Measurements from ENCODE around the gene CD79B. TPM values are rescaled to one million over a fixed set of nuclear protein-coding genes. Genes with fewer than 3 reads are reported as not detected.
A peak's percentile ranks its signal among the peaks of the same experiment; 100 is the strongest.
"Not testable (repeated sequence)": the region's sequence is repeated elsewhere in the genome, so short reads cannot be mapped to it uniquely, and the experiment has no call there.

CD79B gene
- total RNA-seq, 1 experiment from 2014 or later: not detected

DNA sequence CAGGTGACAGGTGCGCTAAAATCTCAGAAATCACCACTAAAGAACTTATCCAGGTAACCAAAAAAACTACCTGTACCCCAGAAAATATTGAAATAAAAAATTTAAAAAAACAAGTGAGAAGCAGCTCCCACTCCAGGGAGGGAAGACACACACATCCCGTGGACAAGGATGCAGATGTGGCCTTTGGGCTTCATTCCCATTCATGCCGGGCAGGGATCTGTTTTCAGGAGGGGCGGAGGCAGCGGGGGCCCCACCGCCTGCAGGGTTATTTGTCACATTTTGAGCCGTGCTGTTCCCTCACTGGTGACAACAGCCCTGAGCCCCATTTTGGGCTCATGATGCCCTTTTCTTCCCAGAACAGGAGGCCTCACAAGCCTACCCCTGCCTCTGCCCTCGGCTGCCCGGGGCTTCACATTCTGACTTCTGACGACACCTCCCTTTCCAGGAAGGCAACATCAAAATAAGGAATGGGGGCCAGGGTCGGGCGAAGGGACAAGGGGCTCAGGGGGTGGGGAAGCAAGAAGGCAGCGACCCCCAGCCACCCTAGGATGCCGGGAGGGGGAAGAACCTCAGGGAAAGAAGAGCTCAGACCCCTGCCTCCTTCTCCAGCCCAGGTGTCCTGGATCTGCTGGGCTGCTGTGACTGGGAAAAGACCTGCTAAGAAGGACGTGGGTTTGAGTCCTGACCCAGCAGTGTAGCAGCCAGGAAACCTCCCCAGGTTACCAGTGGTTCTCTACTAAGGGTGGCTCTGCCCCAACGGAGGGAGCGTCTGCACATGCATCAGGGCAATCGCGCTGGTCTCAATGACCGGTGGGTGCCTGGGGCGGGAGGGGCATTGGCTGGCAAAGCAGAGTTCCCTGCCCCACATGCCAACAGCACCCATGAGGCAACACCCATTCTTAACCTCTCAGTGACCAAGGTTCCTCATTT lies 2.3 kb upstream of the CD79B start:
- DNase-seq (ENCODE audit: extremely low read depth, low read depth): no peak

DNA sequence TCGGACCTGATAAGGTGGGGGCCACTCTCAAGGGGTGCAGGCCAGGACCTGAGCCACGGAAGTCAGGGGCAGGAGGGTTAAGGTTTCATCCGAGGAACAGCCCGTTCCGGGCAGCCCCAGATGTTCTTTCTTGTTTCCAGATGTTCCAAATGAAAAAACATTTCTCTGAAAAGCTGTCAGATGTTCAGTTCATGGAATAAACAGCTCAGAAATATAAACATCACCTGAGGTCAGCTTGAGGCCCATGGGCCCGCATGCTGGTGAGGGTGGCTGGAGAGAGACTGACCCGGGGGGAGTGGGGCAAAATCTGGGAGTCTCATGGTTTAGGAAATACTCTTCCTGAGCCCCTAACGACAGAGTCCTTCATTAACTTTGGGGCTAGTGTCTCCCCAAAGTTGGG lies 1.5 kb upstream of the CD79B start:
- DNase-seq (ENCODE audit: extremely low read depth, low read depth): no peak

DNA sequence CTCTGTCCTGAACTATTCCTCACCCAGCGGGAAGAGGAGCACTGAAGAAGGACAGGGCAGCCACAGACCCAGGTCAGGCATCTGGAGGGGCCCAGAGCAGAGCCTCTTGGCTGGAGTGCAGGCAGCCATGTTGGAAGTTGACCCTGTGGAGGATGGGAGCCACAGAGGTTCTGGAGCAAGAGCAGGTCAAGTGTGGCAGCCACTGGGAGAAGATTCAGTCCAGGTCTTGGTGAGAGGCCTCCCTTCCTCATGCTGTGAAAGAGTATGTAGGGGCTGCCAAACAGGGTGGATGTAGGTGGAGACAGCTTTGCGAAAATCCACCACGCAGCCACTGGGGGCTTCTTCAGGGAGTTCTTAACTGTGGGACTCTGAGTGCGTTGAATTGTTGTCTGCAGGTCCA lies 590 bp upstream of the CD79B start:
- DNase-seq (ENCODE audit: extremely low read depth, low read depth): no peak

DNA sequence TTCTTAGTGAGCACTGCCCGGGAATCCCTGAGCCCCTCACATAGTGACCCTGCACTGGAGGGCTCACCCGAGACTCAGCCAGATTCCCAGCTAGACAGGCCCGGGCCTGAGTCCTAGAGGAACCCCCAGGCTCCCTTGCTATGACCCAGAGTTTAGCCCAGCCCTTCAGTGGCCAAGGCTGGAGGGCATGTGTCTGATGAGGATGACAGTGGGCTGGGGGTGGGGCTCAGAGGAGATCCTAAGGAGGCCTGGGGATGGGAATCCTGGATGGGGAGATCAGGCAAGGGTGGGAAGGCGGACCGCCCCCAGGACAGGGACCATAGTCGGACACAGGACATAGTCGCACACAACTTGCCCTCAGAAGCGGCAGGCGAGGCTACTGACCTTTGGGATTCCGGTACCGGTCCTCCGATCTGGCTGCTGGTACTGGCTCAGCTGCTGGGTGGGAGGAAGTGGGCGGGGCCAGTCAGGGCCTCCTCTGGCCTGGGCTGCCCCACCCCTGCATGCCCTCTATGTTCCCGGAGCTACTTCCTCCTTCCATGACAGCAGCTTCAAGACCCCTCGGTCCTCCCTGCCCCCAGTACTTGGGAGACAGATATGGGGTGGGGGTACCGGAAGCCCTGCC lies 1.1 kb downstream of the CD79B start:
- DNase-seq (ENCODE audit: extremely low read depth, low read depth): no peak

DNA sequence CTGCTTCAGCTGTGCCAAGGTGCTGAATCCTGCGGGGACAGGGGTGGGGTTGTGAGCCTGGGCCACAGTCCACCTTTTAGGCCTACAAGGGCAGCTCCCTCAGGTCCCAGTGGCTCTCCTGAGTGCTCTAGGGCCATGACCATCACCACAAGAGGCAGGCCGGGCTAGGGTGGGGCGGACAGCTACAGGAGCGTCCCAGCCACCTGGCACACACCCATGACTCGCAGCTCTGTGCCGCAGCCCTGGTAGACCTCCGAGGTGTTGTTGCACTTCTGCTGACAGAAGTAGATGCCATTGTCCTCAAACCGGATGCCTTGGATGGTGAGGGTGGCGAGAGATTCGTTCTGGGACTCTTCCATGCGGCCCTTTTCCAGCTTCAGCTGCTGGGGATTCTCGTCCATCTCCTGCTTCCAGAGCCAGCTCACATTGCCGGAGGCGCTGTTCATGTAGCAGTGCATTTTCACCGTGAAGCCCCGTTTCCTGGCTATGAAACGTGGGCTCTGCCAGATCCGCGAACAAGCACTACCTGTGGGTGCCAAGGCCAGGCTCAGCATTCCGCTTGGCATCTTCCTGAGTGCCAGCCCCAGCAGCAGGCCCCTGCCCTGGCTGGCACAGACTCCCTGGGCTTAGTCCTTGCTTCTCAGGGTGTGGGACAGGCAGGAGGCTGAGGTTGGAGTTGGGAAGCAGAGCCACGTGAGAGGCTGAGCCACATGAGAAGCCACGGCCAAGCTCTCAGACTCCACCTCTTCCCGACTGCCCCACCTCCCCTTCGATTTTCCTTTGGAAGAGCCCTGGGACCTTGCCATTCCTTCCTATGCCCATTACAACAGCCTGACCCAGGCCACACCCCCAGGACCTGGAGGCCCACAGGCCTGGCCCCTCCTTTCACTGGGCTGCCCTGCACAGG lies 2.0 kb downstream of the CD79B start:
- DNase-seq (ENCODE audit: extremely low read depth, low read depth): no peak

DNA sequence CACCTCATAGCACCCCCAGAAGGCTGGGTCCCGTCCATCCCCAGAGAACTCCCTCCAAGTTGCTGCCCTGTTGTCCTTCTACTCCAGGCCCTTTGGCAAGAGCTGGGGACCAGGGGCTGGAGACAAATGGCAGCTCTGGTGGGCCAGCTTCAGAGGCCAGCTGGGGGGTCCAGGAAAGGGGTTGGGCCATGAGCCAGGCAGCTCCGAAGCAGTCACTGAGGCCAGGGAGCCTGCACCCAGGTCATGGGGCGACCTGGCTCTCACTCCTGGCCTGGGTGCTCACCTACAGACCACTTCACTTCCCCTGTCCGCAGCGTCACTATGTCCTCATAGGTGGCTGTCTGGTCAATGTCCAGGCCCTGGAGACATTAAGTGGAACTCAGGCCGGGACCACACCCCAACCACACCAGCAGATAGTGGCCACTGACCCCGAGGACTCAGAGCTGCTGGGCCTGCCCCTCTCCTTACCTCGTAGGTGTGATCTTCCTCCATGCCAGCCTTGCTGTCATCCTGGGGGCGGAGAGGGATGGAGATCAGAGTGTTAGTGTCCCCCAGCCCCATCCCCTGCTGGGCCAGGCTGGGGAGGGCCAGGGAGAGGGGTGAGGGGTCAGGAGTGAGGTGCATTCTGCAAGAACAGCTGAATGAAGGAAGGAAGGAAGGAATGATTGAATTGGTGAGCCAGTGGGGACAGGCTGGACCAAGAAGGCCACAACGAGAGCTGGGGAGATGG lies 3.0 kb downstream of the CD79B start:
- no peak for DNase-seq (ENCODE audit: extremely low read depth, low read depth)

GRCh38 chr17:63928172-63928666 lies 3.9 kb downstream of the CD79B start:
- DNase-seq (ENCODE audit: extremely low read depth, low read depth): no peak

GRCh38 chr17:63927464-63928171 lies 4.5 kb downstream of the CD79B start:
- DNase-seq (ENCODE audit: extremely low read depth, low read depth): no peak

GRCh38 chr17:63926164-63926563 lies 6.0 kb downstream of the CD79B start:
- DNase-seq (ENCODE audit: extremely low read depth, low read depth): no peak

GRCh38 chr17:63925615-63926014 lies 6.5 kb downstream of the CD79B start:
- no peak for DNase-seq (ENCODE audit: extremely low read depth, low read depth)

GRCh38 chr17:63922402-63922801 lies 9.7 kb downstream of the CD79B start:
- DNase-seq (ENCODE audit: extremely low read depth, low read depth): not testable (repeated sequence)

DNA sequence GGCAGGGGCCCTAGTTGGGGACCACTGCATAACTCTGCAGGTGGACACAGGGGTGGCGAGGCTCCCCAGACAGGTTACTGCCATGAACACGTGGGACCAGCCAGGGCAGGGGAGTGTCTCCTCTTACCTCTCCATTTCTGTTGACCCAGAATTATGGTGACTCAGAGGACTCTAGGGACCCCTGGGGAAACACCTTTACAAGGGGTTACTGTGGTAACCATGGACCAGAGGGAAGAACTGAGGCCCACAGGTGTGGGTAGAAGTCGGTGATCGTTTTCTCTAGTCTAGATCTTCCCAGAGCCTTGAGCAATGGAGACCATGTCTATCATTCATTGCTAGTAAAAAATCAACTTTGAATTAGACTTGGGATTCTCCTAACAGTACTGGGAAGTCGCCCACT lies 11.4 kb downstream of the CD79B start:
- DNase-seq (ENCODE audit: extremely low read depth, low read depth): not testable (repeated sequence)

- not testable (repeated sequence) for DNase-seq (ENCODE audit: extremely low read depth, low read depth)
Measured at GRCh38 chr17:63920050-63920449, 12.1 kb downstream of the CD79B start.

DNA sequence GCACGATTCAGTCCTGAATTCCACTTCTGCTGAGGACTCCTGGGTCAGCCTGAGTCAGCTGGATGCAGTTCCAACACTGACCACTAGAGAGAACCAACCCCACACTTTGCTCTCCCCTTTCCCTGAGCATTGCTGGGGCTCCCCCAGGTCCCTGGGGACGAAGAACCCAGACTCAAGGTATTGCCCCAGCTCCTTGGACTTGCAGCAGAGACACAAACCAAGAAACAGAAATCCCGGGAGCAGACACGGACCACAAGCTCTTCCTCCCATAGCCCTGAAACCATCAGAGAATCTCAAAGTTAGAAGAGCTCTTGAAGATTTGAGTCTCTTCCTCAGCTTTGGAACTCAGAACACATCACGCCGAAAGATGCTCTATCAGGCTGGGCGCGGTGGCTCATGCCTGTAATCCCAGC lies 12.8 kb downstream of the CD79B start:
- peak; percentile 58 for DNase-seq (ENCODE audit: extremely low read depth, low read depth)

GRCh38 chr17:63918789-63919305 lies 13.3 kb downstream of the CD79B start, which contains the start of gene GH1:
TSS of gene GH1 (minus strand) at chr17:63918839. CDS start at chr17:63918776, 63 bp downstream.
- not testable (repeated sequence) for DNase-seq (ENCODE audit: extremely low read depth, low read depth)

GRCh38 chr17:63918305-63918704 lies 13.8 kb downstream of the CD79B start:
- DNase-seq (ENCODE audit: extremely low read depth, low read depth): no peak

DNA sequence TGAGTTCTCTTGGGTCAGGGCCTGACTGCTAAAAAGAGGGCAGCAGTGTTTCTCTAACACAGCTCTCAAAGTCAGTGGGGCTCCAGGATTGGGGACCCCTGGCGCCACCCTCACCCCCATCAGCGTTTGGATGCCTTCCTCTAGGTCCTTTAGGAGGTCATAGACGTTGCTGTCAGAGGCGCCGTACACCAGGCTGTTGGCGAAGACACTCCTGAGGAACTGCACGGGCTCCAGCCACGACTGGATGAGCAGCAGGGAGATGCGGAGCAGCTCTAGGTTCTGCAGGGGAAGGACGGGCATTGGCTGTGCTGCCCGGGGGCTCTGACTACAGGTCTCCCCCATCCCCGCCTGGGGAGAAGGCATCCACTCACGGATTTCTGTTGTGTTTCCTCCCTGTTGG lies 14.5 kb downstream of the CD79B start:
- DNase-seq (ENCODE audit: extremely low read depth, low read depth): no peak

GRCh38 chr17:63917206-63917605 lies 14.9 kb downstream of the CD79B start:
- not testable (repeated sequence) for DNase-seq (ENCODE audit: extremely low read depth, low read depth)

DNA sequence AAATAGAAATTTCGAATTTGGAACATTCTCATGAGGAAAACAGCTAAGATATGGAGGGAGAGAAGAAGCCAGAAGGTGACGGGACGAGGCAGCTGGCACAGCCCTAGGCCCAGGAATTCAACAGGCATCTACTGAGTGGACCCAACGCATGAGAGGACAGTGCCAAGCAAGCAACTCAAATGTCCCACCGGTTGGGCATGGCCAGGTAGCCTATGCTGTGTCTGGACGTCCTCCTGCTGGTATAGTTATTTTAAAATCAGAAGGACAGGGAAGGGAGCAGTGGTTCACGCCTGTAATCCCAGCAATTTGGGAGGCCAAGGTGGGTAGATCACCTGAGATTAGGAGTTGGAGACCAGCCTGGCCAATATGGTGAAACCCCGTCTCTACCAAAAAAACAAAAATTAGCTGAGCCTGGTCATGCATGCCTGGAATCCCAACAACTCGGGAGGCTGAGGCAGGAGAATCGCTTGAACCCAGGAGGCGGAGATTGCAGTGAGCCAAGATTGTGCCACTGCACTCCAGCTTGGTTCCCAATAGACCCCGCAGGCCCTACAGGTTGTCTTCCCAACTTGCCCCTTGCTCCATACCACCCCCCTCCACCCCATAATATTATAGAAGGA lies 15.5 kb downstream of the CD79B start:
- DNase-seq (ENCODE audit: extremely low read depth, low read depth): no peak

Data from NCI-H460 (cell line).